HG02588 (cell line): ENCODE results near the gene ATP2B2.

Experiments
- ATAC-seq: cut with Tn5 transposase; IDR thresholded peaks from one replicate; pipeline ENCODE4 v1.9.1; 2021; ENCODE audit warnings: mild to moderate bottlenecking, moderate library complexity; ENCODE audit not compliant: unreplicated experiment

Gene ATP2B2

GRCh38 chr3:10434144-10434937 is 71.0 kb downstream of the ATP2B2 start:
- no peak for ATAC-seq

DNA sequence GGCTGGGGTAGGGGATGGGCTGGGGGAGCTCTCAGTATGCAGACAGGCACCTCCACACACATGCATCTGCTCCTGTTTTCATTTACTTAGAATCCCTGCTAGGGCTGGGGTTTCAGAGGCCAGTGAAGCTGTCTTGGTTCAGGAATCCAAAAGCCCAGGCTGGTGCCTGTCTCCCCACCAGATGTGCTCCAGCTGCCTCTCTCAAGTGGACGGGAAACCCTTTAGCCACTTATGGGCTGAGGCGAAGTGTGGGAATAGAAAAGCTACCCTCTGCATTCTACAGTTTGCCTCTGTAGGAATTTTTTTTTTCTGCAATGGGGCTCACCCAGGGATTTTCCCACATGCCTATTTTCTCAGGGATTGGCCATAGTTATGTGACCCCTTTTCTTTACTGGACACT is 72.5 kb downstream of the ATP2B2 start:
- ATAC-seq, result no peak

GRCh38 chr3:10432156-10432845 is 73.1 kb downstream of the ATP2B2 start:
- no peak for ATAC-seq

DNA sequence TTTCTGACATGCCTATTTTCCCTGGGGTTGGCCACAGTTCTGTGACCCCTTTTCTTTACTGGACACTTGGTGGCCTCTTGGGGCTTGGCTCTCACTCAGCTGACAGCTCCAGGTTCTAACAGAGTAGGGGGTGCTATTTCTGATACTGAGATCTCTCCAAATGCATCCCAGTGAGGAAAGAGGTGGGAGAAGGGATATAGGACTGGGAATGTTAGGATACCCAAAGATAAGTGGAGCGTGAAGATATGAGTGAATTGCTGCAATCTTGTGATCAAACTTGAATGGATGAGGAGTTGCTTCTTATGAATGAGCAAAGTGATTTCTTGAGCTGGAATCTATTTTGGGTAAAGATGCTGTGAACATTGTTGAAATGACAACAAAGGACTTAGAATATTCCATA is 74.6 kb downstream of the ATP2B2 start:
- no peak for ATAC-seq

DNA sequence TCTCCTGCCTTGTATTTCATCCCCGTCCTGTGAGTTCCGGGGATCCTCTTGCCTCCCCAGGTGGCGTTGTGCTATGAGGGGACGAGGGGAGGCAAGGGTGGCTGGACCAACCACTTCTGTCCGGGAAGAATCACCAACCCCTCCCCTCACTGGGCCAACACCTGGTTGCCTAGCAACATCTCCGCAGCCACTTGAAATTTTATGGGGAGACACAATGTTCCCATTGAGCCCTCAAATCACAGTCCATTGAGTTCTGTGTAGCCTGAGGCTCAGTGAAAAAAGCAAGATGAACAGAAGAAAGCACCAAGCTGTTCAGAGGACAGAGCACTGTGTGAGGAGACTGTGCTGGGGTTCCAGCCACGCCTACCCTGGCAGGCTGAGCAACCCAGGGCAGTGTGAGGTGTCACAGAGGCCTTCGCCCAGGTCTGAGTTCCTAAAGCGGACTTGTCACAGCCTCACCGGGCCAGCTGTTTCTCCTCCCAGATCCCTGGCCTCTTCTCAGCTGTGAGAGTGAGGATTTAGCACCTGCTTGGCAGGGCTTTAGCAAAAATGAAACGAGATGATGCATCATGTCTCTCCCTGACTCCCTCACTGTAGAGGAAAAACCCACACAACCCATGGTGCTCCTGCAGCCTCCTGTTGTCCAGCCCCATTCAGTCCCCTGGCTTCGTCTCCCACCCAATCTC is 76.8 kb downstream of the ATP2B2 start:
- ATAC-seq, result no peak

DNA sequence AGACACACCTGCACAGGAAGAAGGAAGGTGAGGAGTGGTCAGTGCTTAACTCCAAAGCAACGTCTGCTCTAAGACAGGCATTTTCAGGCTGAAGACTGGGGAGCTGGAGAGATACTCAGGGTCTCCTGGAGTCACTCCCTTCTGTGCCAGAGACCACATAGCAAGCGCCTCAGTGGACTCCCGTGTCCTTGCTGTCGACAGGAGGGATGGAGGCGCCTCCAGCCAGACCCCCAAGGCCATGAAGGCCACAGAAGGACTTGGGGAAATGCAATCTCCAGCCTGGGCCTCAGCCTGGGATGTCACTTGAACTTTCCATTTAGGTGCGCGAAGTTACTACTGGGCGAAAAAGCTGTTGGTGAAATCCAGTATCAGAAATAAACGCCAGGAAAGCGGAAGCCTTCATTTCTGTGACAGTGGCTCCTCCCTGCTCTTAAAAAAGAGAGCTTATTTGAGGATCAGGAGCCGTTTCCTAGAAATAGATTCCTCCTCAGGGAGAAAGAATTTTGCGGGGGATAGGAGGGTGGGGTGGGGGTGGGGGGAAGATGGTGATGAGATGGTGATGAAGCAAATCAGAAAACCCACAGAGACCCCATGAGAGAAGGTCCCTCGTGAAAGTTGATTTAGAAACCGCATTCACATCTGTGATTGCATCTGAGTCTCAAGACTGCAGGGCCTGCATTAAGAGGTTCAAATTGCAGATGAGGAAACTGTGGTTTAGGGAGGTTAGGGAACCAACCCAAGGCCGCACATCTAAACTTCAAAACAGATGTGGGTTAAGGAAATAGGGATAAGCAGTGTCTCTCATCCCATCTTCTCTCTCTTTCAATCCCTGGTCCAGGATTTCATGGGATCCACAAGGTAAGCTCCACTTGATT is 78.8 kb downstream of the ATP2B2 start:
- ATAC-seq, result no peak

DNA sequence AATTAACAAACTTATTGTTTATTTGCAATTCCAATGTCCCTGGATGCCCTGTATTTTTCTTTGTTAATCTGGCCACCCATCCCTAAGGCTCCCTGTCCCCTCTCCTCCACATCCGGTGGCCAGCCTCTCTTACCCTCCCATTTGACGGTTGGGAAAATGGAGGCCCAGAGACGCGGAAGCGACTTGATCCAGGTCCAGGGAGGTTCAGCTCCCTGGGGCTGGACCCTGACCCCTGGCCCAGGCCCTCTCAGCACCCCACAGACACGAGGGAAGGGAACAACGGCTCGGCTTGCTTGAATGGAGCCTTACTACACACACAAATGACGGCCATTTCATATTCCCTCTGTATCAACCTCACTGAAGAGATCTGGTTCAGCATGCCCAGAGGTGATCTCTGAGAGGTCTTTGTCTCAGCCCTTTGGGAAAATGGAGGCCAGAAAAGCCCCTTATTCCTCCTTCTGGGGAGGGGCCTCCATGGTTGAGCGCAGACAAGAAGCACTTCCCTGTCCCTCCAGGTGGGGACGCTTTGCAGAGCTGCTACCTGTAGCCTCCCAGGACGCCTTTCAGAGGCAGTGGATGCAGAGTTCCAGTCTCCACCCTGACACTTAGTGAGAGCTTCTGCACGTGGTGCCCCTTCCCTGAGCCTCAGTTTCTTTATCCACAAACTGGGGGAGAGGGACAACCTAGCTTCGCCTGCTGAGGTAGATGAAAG is 82.1 kb downstream of the ATP2B2 start:
- no peak for ATAC-seq

GRCh38 chr3:10421996-10422395 is 83.4 kb downstream of the ATP2B2 start:
- ATAC-seq, result no peak

DNA sequence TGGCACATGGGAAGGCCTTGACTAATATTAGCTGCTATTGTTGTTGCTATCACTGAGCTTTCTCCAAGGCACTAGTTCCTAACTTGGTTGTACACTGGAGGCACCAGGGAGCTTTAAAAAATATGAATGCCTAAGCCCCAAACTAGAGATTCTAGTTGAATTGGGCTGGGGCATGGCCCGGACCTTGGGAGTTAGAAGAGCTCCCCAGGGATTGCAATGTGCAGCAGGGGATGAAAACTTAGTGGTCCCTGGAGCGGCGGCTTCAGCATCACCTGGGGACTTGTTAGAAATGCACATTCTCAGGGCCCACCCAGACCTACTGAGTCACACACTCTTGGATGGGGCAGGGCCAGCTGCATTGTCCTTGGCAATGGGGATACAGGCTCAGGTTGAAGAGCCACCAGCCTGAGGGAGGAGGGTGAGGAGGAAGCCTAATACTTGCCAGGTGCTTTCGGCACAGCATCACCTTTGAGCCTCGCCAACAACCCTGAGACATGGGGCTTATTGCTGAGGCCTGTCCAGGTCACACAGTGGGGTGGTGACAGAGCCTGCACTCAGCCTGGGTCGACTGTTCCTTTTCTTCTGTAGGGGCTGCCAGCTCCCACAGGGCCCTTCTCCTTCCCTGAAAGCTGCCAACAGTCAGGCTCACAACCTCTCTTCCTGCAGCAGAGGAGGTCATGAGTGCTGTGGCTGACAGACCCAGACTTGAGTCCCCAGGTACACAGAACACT is 84.5 kb downstream of the ATP2B2 start:
- ATAC-seq, result no peak

GRCh38 chr3:10419637-10420232 is 85.7 kb downstream of the ATP2B2 start:
- no peak for ATAC-seq

- no peak for ATAC-seq
These were observed 87.5 kb downstream of the ATP2B2 start for GRCh38 chr3:10417847-10418246.

GRCh38 chr3:10416730-10417300 is 88.6 kb downstream of the ATP2B2 start:
- ATAC-seq, result no peak

DNA sequence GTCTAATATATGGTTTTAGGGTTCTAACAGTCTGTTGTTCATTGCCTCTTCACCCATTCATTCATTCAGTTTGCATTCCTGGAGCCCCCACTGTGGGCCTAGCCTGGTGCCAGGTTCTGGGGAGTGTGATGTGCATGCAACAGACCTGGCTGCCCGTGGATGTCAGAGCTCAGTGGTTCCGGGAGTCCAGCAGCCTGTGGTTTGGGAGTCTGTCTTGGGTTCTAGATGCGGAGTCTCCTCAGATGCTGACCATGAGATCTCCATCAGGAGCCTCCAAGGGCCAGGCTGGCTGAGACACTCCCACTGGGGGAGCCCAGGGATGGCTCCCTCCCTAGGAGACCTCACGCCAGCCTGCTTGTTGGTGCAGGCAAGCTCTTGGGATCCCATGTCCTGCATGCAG is 92.3 kb downstream of the ATP2B2 start:
- no peak for ATAC-seq

GRCh38 chr3:10411598-10412332 is 93.6 kb downstream of the ATP2B2 start:
- no peak for ATAC-seq

DNA sequence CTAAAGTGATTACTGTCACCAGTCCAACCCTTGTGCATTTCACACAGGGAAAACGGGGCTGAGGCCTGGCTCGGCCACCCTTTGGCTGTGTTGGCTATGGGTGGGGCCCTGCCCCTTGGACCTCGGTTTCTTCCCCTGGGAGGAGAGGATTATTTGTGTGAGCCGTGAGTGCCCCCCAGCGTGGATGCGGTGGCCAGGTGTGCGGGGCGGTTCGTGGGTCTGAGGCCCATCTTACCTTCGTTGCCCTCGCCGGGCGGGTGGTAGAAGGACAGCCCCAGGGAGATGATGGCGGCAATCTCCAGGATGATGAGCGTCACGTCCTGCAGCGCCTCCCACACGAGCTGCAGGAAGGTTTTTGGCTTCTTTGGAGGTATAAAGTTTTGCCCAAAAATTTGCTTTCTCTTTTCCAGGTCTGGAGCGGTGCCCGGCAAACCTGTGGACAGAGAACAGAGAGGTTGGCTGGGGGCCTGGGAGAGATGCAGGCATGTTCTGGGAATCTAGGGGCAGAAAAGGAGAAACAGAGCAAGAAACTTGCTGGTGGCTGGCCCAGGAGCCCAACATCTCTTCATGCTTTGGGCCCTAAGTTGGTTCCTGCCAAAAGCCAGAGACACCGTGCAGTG is 94.9 kb downstream of the ATP2B2 start:
- ATAC-seq, result no peak

DNA sequence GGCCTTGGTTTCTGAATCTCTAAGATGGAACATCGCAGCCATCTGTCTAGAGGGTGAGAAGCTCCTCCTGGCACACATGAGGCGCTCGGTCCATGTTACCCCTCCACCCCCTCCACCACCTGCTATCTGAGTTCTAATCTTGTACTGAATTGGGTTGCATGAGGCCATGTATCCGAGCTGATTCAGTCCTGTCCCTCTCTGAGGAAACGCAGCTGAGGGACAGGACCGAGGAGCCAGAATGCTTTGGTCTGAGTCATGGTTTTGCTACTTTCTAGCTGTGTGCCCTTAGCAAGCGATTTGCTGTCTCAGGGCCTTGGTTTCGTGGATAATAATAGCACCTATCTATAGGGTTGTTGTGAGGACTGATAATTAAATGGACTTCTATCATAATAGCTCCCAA is 96.7 kb downstream of the ATP2B2 start:
- ATAC-seq, result no peak

- ATAC-seq, result no peak
These were observed 98.0 kb downstream of the ATP2B2 start for GRCh38 chr3:10407361-10407760.

- no peak for ATAC-seq
These were observed 99.0 kb downstream of the ATP2B2 start for GRCh38 chr3:10406414-10406813.
